Pancreas (tissue), 10 donors: Measurements from ENCODE around the gene MS4A4E. TPM values are rescaled to one million over a fixed set of nuclear protein-coding genes. Genes with fewer than 3 reads are reported as not detected.
"Not testable (repeated sequence)": the region's sequence is repeated elsewhere in the genome, so short reads cannot be mapped to it uniquely, and the experiment has no call there.

Experiments
- ATAC-seq, 4 donors: fragments of 200-7000 bp; cut with Tn5 transposase; one replicate each; pipeline versions ENCODE4 v1.8.0 to v1.9.1; 2020; ENCODE audit warnings: mild to moderate bottlenecking in 4 of 4, moderate library complexity in 4 of 4
- DNase-seq, 6 donors: peaks; one replicate each; pipeline ENCODE4 v3.0.0-alpha.2; 2020
- FAIRE-seq: peaks from 2 replicates; lab custom pipeline; 2012; peaks lifted over from hg19 to GRCh38; lab: Jason Lieb, UNC
- H3K27ac ChIP-seq, 4 donors: fragments of 200-600 bp; sonication (generic); 1 replicate in 3 of 4; 2 replicates in 1 of 4; pipeline versions ENCODE4 v1.5.0 to v1.8.0; 2020
- H3K27me3 ChIP-seq, 4 donors: fragments of 200-600 bp; one replicate each; pipeline ENCODE4 v1.8.0; 2021
- H3K36me3 ChIP-seq, 3 donors: fragments of 200-600 bp; sonication (generic) in 1 of 3; one replicate each; pipeline versions ENCODE4 v1.5.0 to v1.8.0; 2020 to 2021
- H3K4me1 ChIP-seq, 3 donors: fragments of 200-600 bp; one replicate each; pipeline ENCODE4 v1.8.0; 2021
- H3K4me3 ChIP-seq, 4 donors: fragments of 200-600 bp; sonication (generic) in 2 of 4; one replicate each; pipeline versions ENCODE4 v1.5.0 to v1.8.0; 2020 to 2021
- H3K9me3 ChIP-seq, 4 donors: fragments of 200-600 bp; one replicate each; pipeline ENCODE4 v1.8.0; 2021
- WGBS, 2 donors: extraction: QIAGEN DNeasy Blood & Tissue Kit; methylation state at CpG; one replicate each; pipeline ENCODE4 v1.1.7; 2013; 5-methylcytosine and 5-hydroxymethylcytosine counted together
- intact Hi-C, 3 donors: fragments of 100-400 bp; cut with DNase I; formaldehyde crosslinking; loops; one replicate each; pipeline versions ENCODE4 v1.11.1 to v1.14.2; 2022
- polyA plus RNA-seq, 2 donors: library from polyadenylated mRNA; stranded (reverse); fragments of 200-250 nt; gene quantifications; one replicate each; pipeline ENCODE4 v1.2.3, GENCODE V29; 2013
- total RNA-seq, 6 donors: library from RNA; stranded (reverse); fragmentation: NEBNext Ultra II Directional in 4 of 6; extraction: Animal tissue kit (Norgen Biotek cat#: 25700) in 4 of 6; gene quantifications; one replicate each; pipeline versions ENCODE4 v1.2.1 to v1.2.4, GENCODE V29; 2021 to 2023
- TF ChIP-seq, protein P1 (sequence below), 4 donors: fragments of 200-600 bp; sonication (generic) in 3 of 4; IDR thresholded peaks; one replicate each; pipeline versions ENCODE4 v1.5.0 to v1.8.0; 2021; ENCODE audit warnings: antibody characterized with exemption in 4 of 4
- donor health status: healthy with polysubstance abuse.
- donor health status: DM: no; HTN: no; CAD: no; lungs with moderate emphysema.
- donor health status: DM: no; HTN: no; CAD: no.
- donor health status: control.
- donor health status: control.
- donor health status: Bipolar disorder and iron deficiency.
- donor health status: DM: yes; HTN: yes; CAD: no.
- donor health status: DM: no; HTN: no; CAD: no.
- donor health status: DM: no; HTN: no; CAD: no.
- donor health status: DM: yes; HTN: yes; CAD: no.

MS4A4E gene
- 1 to 10 TPM in 1 of 6 donors, under 1 TPM in 4, not detected in 1; 0.24 to 3.3 (median 0.52) TPM for total RNA-seq
- polyA plus RNA-seq: under 1 TPM; 0.14 to 0.34 TPM

GRCh38 chr11:60242740-60243239 lies at the start of gene MS4A4E:
Gene MS4A4E (minus strand): TSS chr11:60243137. CDS start chr11:60230055, 13,082 bp downstream.
- DNase-seq (no peak), FAIRE-seq (no peak), ATAC-seq (peak in 2 of 4 donors; percentile 20 to 45)
- 79 to 89% methylated on average over 5 of the region's 5 CpGs for whole genome bisulfite sequencing, 2 donors
- intact Hi-C loops: no loop called here
- Histone ChIP-seq H3K4me3 (no peak within 1 kb of the TSS), H3K27ac (no peak within 1 kb of the TSS), H3K9me3 (no peaks in the 10 kb centered on the region), H3K36me3 (no peaks in the 10 kb centered on the region), H3K27me3 (no peaks in the 10 kb centered on the region), H3K4me1 (no peaks in the 10 kb centered on the region)
- TF ChIP-seq, protein P1, sequence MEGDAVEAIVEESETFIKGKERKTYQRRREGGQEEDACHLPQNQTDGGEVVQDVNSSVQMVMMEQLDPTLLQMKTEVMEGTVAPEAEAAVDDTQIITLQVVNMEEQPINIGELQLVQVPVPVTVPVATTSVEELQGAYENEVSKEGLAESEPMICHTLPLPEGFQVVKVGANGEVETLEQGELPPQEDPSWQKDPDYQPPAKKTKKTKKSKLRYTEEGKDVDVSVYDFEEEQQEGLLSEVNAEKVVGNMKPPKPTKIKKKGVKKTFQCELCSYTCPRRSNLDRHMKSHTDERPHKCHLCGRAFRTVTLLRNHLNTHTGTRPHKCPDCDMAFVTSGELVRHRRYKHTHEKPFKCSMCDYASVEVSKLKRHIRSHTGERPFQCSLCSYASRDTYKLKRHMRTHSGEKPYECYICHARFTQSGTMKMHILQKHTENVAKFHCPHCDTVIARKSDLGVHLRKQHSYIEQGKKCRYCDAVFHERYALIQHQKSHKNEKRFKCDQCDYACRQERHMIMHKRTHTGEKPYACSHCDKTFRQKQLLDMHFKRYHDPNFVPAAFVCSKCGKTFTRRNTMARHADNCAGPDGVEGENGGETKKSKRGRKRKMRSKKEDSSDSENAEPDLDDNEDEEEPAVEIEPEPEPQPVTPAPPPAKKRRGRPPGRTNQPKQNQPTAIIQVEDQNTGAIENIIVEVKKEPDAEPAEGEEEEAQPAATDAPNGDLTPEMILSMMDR (IDR thresholded peaks at IDR 0.05): no peak

DNA sequence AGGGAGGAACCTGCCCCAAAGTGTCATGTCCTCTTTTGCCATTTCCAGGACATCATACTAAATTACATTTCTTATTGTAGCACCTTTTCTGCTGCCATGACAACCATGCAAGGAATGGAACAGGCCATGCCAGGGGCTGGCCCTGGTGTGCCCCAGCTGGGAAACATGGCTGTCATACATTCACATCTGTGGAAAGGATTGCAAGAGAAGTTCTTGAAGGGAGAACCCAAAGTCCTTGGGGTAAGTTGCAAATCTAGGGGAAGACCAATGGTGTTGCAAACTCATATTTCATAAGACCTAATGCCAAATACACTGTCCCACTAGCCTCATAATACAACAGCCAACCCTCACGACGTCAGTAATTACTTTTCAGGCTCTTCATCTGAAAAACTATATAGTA lies 49.2 kb upstream of the MS4A4E start:
- H3K36me3 ChIP-seq: no peaks in the 10 kb centered on the region
- 51 to 69% methylated on average over 2 of the region's 2 CpGs for WGBS, 2 donors
- no peaks in the 10 kb centered on the region for H3K4me1 ChIP-seq
- H3K27ac ChIP-seq: no peak overlapping the region
- no peak overlapping the region for H3K4me3 ChIP-seq
- no peaks in the 10 kb centered on the region for H3K27me3 ChIP-seq
- ATAC-seq: no peak
- TF ChIP-seq, protein P1 (IDR thresholded peaks at IDR 0.05): no peak
- FAIRE-seq: no peak
- intact Hi-C loops: no loop called here
- H3K9me3 ChIP-seq: no peaks in the 10 kb centered on the region
- DNase-seq: no peak

- H3K4me3 ChIP-seq: no peak overlapping the region
- no peaks in the 10 kb centered on the region for H3K36me3 ChIP-seq
- no peaks in the 10 kb centered on the region for H3K9me3 ChIP-seq
- no peaks in the 10 kb centered on the region for H3K27me3 ChIP-seq
- FAIRE-seq (no peak), ATAC-seq (no peak), DNase-seq (no peak)
- WGBS, 2 donors: 85 to 100% methylated on average over 1 of the region's 1 CpG
- intact Hi-C loops: no loop called here
- no peak overlapping the region for H3K27ac ChIP-seq
- no peaks in the 10 kb centered on the region for H3K4me1 ChIP-seq
- TF ChIP-seq, protein P1 (IDR thresholded peaks at IDR 0.05): no peak
These were observed 45.6 kb upstream of the MS4A4E start for GRCh38 chr11:60288531-60288930.

DNA sequence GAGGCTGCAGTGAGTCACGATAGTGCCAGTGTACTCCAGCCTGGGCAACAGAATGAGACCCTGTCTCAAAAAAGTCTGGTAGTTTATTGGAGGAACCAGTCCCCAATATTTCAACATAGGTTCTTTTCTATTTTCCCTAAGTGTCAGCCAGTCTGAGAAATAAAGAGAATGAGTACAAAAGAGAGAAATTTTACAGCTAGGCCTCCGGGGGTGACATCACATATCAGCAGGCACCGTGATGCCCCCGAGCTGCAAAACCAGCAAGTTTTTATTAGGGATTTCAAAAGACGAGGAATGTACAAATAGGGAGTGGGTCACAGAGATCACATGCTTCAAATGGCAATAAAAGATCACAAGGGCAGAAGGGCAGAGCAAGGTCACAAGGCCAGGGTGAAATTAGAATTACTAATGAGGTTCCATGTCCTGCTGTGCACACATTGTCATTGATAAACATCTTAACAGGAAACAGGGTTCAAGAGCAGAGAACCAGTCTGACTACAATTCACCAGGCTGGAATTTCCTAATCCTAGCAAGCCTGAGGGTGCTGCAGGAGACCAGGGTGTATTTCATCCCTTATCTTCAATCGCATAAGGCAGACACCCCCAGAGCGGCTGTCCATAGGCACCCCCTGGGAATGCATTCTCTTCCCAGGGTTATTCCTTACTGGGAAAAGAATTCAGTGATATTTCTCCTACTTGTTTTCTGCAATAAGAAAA lies 42.6 kb upstream of the MS4A4E start:
- H3K27ac ChIP-seq, H3K9me3 ChIP-seq, H3K27me3 ChIP-seq, FAIRE-seq, intact Hi-C loops, ATAC-seq, DNase-seq, H3K36me3 ChIP-seq, H3K4me3 ChIP-seq, H3K4me1 ChIP-seq: not testable (repeated sequence)
- 46 to 55% methylated on average over 7 of the region's 7 CpGs for WGBS, 2 donors

GRCh38 chr11:60282286-60282685 lies 39.3 kb upstream of the MS4A4E start:
- FAIRE-seq (no peak), DNase-seq (no peak), ATAC-seq (no peak)
- peak overlapping the region in 1 of 4 donors; percentile 50 for H3K27ac ChIP-seq
- H3K9me3 ChIP-seq: no peaks in the 10 kb centered on the region
- TF ChIP-seq, protein P1 (IDR thresholded peaks at IDR 0.05): no peak
- WGBS, 2 donors: 78 to 90% methylated on average over 2 of the region's 2 CpGs
- H3K4me3 ChIP-seq: no peak overlapping the region
- H3K27me3 ChIP-seq: peaks cover 0 to 3% (median 0%) of the 10 kb centered on the region in 4 donors
- intact Hi-C loops: no loop called here
- H3K36me3 ChIP-seq: no peaks in the 10 kb centered on the region
- no peaks in the 10 kb centered on the region for H3K4me1 ChIP-seq
